Measurements from ENCODE around the gene TMEM219.
"Not testable (repeated sequence)": the region's sequence is repeated elsewhere in the genome, so short reads cannot be mapped to it uniquely, and the experiment has no call there.

TMEM219 gene

DNA sequence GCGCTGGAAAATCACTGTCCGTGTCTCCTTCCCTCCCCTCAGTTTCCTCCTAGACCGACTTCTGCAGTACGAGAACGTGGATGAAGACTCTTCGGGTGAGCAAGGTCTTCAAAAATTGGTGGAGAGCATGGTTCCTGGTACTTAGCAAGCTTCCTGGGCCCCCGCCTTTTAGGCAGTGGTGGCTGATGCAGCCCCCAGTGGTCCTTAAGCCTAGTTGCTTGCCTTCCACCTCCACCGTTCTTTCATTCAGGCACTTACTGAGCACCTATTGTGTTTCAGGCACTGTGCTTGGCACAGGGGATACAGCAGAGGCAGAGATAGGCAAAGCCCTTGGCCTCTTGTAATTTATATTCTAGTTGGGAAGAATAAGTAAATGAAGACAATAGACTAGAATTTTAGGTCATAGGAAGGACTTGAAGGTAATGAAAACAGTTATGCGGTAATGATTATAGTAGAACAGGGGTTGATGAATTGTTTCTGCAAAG, 34.9 kb downstream of the TMEM219 start:
- no peak for FAIRE-seq

GRCh38 chr16:29999605-30000004, 37.7 kb downstream of the TMEM219 start:
- no peak for FAIRE-seq

DNA sequence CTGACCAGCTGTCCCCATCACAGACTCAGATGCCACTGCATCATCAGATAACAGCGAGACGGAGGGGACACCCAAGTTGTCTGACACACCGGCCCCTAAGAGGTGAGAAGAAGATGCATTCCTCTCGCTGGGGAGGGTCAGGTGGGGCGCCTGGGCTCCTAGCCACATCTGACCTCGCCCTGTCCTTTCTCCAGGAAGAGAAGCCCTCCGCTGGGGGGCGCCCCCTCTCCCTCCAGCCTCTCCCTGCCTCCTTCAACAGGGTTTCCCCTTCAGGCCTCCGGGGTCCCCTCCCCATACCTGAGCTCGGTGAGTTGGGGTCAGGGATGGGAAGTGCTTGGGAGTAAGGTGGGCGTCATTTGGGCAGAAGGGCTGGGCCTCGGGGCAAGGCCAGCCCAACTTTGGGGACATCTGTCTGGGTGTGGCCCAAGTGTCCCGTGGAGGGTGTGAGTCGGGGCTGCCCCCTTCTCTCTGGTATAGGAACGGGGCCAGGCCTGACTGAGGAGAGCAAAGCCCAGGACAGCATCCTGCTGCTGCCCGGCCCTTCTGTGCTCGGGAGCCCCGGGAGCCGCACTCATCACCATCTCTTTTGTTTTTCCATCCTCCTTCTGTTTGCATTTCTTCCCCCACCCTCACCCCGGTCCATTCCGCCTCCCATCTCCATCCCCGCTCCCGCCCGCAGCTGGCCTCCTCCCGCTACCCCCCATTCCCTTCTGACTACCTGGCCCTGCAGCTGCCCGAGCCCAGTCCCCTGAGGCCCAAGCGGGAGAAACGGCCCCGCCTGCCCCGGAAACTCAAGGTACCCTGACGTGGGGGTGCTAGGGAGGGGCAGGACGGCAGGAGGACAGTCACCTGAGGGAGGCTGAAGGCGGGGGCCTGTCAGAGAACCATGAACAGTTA, 39.1 kb downstream of the TMEM219 start:
- no peak for FAIRE-seq

DNA sequence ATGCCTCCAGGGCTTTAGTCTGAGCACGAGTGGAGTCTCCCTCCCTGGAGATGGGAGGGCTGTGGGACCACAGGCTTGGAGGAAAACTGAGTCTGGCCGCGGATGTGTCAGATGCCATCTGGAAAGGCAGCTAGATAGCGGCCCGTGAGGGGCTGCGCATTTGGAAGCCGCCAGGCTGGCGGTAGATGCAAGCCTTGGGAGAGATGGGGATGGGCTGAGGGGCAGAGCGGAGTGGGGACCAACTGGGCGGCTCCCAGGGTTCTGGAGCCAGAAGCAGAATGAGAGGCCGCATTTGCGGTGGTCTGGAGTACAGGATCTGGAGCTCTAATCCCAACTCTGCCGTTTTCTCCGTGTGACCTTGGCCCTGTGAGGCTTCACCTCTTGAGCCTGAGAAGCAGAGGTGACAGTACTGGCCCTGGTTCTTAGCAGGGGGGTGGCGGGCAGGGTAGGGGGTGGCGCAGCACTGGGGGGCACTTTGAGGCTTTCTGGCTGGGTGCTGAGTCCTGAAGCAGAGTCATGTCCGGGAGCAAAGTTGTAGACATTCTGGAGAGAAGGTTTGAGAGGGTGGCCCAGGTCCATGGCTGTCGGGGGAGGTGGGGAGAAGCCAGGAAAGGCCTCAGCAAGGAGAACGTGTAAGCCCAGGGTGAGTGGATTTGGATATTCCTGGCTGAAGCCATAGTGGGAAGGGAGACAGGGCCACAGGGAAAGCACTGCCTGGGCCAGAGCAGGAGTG, 40.9 kb downstream of the TMEM219 start:
- no peak for FAIRE-seq

DNA sequence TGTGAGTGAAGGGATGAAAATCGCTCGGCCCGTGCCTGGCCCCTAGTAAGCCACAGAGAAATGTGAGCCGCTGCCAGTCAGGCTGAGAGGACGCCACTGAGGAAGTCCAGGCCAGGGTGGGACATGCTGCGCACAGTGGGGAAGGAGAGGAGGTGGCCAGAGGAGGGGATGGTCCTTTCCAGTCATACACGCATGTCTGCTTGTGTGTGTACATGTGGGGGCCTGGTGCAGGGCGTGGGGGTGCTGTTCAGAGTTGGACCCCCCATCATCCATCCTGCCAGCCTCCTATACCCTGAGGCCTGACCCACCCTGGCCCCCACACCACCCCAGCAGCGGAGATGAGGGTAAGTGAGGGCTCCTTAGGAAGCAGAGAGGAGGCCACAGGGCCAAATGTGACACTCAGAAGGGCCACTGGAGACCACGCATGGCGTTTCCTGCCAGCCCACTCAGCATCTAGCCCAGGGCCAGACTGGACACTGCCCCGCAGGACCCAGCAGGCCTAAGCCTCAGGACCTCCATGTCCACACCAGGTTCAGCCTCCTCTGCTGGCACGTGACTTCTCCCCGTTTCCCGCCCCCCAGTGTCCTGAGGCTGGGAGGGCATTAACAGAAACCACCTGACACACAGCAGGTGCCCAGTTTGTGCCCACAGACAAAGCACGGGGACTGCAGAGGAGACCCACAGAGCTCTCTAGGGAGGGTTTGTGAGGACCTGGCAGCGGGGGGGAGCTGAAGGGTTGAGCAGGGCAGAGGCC, 42.0 kb downstream of the TMEM219 start:
- no peak for FAIRE-seq

DNA sequence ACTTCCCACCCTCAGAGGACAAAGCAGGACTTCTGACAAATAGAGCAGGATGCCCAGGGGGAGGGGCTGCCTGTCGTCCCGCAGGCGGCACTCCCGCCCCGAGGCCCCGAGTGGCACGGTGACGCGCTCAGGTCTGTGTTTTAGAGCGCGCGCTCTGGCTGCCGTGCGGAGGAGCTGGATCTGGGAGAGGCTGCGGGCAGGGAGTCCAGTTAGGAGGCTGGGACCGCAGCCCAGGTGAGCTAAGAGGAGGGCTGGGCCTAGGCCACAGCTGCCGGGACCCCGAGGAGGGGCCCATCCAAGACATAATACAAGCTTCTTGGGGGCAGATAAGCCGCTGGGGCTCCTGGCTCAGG, 42.5 kb downstream of the TMEM219 start:
- no peak for FAIRE-seq

DNA sequence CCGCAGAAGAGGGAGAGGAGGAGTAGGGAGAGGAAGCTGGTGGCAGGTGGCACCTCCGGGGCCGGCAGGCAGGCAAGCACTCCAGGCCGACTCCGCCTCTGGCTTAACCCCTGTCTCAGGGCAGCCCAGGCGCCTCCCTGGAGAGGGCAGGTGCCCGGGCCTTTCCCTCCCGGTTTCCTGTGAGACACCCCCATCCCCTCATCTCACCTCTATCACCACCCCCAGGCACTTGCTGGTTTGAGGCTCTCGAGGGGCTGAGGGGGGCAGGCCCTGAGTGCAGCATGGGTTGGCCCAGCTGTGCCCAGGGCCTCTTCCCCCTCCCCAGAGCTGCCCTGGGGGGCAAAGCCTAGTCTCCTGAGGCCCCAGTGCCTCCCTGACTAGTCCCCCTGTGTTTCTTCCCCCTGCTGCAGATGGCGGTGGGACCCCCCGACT, 42.9 kb downstream of the TMEM219 start:
- no peak for FAIRE-seq

DNA sequence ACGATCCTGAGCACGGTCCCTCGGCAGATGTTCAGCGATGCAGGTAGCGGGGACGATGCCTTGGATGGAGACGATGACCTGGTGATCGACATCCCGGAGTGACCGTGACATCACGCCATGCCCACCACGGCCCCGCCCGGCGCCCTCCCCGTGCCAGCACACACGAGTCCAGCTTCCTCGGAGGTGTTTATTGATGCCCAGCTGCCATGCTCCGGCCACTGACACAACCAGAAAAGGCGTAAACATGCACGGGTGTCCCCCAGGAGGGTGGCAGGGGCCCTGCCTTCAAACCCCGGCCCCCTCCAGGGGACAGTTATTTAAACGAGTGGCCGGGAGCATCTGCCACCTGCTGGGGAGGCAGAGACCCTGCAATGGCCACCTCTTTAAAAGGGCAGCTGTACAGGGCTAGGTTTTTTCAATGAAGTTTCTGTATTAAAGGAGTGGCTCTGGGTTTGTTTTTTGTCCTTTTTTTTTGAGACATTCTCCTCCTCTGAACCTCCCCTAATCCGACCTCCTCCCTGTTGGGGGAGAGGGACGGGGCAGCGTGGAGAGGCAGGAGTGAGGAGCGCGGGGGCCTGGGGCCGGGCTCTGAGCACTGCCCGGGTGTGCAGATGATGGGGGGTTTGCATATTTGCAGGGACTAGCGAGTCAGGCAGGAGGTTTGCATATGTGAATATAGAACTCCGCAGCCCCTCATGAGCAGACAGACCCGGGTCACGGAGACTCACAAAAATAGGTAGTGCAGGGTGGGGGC, 43.6 kb downstream of the TMEM219 start:
- no peak for FAIRE-seq

DNA sequence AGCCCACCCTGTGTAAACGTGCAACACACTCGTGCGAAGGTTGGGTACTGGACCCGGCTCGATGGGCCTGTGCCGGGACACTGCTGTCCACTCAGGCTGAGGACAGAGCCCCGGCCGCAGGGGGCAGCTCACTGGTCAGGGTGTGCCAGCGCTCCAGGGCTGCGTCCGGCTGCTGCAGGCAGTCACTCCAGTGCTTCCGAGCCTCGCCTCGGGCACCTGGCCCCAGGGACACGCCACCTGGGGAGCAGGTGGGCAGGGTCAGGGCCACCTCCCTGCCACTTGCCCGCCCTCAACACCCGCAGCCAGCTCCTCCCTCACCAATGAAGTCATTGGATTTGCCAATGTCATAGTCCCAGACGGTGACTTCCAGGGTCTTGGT, 44.2 kb downstream of the TMEM219 start:
- no peak for FAIRE-seq

- FAIRE-seq: no peak
These were observed 44.9 kb downstream of the TMEM219 start for GRCh38 chr16:30006659-30007377.

GRCh38 chr16:30007378-30007895, 45.6 kb downstream of the TMEM219 start:
- no peak for FAIRE-seq

GRCh38 chr16:30009085-30009862, 47.4 kb downstream of the TMEM219 start:
- no peak for FAIRE-seq

- FAIRE-seq: no peak
These were observed 48.3 kb downstream of the TMEM219 start for GRCh38 chr16:30009990-30010843.

DNA sequence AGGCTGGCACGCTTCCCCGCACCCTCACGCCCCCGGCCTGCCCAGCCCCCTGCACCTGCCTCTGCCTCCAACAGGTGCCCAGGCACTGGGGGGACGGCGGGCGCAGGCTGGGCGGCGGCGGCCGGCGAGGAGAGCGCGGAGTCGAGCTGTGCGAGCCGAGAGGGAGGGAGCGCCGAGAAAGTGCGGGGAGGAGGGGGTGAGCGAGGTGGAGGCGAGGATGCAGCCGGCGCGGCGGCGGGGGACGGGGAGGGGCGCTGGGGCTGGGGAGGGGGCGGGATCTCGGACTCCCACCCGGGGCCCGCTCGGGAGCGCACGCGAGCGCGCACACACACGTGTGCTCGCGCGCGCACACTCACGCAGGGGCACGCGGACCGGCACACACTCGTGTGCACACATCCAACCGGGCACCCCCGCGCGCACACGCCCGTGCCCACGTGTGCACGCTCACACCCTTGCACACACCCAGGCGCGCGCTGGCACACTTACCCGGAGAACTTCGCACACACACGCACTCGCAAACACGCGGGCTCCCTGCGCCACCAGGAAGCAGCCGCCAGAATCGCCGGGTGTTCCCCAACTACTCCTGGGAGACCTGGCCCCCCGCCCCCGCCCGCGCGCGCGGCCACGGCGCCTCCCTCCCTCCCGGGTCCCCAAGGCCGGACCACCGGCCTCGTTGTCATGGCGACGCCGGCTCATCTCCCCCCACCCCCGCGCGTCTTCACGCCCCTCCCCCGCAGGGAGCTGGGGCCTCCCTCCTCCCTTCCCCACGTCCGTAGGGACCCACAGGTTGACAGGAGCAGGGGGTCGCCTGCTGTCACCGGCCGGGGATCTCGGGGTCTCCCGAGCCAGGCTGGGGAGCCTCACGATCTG, 49.2 kb downstream of the TMEM219 start, which contains the start of gene DOC2A:
DOC2A (minus strand) TSS at position 184 of the 870 bp plus-strand sequence. CDS start 805 bp downstream, outside the sequence.
- FAIRE-seq: no peak

DNA sequence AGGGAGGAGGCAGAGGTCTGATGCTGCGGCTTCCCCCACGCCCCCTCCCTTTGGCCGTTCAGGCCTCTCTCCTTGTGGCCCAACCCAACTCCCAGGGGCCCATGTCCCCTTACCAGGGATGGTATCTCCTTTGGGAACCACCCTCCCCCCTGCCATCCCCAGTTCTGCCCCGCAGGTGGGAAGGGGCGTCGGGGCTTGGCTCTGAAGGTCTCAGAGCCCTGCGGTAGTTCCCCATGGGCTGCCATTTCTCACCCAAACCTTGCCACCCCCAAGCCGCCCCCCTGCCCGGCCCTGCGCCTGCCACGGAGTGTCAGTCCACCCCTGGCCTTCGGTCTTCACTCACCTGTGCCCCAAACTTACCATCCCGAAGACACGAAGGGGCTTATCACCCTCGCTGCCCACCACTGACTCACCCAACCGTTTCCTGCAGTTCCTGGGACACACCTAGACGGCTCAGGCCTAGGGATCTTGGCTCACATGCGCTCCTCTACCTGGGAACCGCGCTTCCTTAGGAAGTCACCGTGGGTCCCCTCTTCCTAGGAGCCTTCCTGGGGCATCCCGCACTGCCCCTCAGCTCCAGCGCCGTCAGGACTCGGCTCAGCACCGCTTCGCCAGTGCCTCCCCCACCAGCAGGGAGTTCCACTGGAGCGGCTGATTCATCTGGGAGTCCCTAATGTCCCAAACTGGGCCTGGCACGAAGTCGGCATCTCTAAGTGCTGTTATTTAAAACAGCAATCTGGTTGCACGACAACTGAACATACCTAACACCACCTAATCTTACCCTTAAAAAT, 50.0 kb downstream of the TMEM219 start:
- FAIRE-seq: no peak

DNA sequence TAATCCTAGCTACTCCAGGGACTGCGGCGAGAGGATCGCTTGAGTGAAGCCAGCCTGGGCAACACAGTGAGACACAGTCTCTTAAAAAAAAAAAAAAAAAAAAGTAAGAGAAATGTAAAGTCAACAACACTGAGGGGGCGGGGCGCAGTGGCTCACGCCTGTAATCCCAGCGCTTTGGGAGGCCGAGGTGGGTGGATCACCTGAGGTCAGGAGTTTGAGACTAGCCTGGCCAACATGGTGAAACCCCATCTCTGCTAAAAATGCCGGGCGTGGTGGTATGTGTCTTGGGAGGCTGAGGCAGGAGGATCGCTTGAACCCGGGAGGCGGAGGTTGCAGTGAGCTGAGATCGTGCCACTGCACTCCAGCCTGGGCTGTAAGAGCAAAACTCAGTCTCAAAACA, 50.7 kb downstream of the TMEM219 start:
- not testable (repeated sequence) for FAIRE-seq

DNA sequence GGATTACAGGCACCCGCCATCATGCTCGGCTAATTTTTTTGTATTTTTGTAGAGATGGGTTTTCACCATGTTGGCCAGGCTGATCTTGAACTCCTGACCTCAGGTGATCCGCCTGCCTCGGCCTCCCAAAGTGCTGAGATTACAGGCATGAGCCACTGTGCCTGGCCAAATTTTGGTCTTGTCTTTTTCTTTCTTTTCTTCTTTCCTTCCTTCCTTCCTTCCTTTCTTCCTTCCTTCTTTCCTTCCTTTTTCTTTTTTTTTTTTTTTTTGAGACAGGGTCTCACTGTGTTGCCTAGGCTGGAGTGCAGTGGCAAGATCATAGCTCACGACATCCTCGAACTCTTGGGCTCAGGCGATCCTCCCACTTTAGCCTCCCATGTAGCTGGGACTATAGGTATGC, 53.6 kb downstream of the TMEM219 start:
- not testable (repeated sequence) for FAIRE-seq

All from endometrium (tissue), 2 donors.